HG02798 (cell line): ENCODE measurements around the gene CD8B2.
A peak's percentile ranks its signal among the peaks of the same experiment; 100 is the strongest.
"Not testable (repeated sequence)": the region's sequence is repeated elsewhere in the genome, so short reads cannot be mapped to it uniquely, and the experiment has no call there.

Experiments
- ATAC-seq: cut with Tn5 transposase; IDR thresholded peaks from one replicate; pipeline ENCODE4 v1.9.1; 2021; ENCODE audit warnings: mild to moderate bottlenecking; ENCODE audit not compliant: unreplicated experiment, poor library complexity

CD8B2 gene

DNA sequence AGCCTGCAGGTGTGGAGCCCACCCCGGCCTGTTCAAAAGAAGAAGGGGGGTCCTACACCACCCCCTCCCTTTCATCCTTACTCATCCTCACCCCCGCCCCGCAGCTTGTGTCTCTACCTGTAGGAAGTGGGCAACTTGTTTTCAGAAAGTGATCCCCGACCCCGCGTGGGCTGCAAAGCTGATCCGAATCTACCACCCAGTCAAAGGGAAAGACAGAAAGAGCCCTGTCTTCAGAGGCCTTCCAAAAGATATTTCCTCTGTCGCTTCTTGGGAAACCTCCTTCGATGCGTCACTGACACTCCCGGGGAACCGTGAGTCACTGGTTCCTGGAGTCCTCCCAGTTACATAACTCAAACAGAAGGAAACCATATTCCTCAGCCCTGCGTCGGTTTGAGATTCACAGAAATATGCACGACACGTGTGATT, 24.3 kb downstream of the CD8B2 start:
- not testable (repeated sequence) for ATAC-seq

DNA sequence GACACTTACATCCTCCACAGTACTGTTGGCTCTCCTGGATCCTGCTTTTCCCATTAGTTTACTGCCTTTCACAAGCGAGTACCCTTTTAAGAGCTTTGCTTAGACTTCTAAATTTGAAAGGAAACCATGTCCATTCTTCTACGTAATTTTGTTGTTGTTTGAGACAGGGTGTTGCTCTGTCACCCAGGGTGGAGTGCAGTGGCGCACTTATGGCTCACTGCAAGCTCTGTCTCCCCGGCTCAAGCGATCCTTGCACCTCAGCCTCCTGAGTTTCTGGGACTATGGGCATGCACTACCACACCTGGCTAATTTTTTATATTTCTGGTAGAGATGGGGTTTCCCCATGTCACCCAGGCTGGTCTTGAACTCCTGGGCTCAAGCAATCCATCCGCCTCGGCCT, 24.8 kb downstream of the CD8B2 start:
- not testable (repeated sequence) for ATAC-seq

DNA sequence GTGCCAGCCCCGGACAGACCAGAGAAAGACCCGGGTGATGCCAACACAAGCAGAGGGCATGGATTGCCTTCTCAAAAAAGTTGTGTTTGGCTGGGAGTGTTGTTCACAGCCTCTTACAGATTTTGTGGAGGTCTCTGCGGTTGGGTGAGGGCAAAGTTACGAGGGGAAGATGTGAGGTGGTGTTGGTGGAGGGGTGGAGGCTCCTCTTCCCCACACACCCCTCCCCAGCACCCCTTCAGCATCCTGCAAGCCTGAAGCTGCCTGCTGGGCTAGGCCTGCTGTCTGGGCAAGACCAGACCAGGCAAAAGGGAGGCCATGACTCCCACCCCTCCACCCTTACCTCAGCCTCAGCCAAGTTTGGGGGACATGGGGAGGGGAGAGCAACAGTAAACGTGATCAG, 26.2 kb downstream of the CD8B2 start:
- ATAC-seq, result not testable (repeated sequence)

DNA sequence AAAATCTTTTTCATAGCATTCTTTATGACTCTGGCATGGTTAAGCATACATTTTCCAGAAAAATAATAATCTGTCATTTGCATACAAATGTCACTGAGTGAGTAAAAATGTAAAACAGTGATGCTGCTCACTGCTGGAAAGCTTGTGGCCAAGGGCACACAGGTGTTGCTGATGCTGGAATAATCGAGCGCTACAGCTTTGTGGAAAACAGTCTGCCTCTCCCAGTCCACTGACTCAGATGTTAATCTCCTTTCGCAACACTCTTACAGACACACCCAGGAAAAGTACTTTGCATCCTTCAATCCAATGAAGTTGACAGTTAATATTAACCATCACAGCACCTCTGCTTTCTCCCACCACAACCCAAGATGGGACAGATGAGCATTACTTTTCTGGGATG, 27.7 kb downstream of the CD8B2 start:
- not testable (repeated sequence) for ATAC-seq

DNA sequence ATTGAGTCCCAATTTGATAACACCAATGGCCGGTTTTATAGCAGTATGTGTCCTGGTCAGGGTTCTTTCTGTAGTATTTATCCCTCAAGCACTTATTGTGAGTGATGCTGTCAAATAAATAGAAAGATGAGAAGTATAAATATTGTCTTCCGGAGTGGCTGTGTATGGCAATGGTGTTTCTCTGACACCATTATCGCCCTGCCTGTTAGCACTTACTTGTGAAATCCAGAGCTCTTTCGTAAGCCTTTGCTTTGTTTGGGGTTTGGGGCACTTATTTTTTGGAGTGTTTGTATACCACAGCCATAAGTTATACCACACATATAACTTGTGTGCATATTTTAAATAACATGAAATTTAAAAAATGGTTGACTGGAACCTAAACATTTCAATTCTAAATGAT, 29.3 kb downstream of the CD8B2 start:
- ATAC-seq, result no peak

DNA sequence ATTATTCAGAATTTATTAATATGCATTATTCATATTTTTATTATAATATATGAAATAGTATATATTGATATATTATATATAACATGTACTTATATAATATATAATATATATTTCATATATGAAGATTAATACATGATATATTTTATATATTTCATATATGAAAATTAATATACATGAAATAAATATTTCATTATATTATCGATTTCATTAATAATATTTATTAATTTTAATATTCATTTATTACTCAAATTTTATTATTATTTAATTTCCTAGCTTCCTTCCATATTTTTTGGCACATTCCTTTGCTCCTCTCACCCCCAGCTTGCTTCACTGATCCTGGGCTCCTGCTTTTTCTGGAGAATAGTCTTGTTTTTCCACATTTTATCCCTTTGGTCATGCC, 29.7 kb downstream of the CD8B2 start:
- no peak for ATAC-seq

DNA sequence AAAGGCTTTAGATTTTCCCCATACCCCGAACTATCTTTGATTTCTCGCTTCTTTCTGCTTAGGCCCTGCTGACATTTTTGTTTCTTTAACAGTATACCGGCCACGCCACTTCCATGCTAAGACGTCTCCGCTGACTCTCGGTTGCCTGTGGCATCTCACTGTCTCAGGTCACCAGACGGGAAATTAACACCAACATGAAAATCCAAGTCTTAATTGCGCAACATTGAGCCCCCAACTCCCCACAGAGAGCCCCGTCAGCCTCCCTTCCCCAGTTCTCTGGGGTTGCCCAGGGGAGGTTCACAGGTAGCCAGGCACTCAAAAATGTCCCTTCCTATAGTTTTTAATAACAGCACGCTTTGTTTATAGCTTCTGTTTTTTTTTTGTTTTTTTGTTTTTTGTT, 30.2 kb downstream of the CD8B2 start:
- no peak for ATAC-seq

DNA sequence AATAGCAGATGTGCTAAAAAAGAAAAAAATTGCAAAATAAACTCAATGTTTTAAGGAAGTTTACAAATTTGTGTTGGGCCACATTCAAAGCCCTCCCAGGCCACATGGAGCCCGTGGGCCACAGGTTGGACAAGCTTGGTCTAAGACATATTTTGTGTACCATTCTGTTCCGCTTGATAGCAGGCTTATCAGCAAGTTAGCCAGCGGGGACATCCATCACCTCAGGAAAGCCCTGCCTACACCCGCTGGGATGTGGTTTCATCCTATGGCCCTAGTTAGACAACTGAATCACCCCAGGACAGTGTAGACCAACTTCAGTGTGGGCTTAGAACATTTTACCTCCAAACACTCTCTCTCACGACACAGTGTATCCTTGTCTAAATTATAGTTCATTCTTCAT, 32.6 kb downstream of the CD8B2 start:
- no peak for ATAC-seq

DNA sequence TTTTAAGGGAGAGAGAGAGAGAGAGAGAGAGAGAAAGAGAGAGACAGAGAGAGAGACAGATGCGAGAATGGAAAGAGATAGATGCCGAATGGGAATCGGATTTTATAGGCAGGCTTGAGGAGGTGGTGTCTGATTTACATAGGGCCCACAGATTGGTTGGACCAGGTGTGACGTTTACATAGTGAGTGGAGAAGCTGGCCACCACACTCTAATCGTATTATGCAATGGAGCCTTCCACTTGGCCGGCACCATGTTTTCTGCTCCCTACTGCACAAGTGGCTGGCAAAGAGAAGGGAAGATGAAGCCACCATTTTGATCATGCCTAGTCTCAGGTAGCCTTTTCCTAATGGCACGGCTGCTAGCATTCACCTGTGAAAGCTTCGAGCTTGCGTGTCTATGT, 33.9 kb downstream of the CD8B2 start:
- no peak for ATAC-seq

DNA sequence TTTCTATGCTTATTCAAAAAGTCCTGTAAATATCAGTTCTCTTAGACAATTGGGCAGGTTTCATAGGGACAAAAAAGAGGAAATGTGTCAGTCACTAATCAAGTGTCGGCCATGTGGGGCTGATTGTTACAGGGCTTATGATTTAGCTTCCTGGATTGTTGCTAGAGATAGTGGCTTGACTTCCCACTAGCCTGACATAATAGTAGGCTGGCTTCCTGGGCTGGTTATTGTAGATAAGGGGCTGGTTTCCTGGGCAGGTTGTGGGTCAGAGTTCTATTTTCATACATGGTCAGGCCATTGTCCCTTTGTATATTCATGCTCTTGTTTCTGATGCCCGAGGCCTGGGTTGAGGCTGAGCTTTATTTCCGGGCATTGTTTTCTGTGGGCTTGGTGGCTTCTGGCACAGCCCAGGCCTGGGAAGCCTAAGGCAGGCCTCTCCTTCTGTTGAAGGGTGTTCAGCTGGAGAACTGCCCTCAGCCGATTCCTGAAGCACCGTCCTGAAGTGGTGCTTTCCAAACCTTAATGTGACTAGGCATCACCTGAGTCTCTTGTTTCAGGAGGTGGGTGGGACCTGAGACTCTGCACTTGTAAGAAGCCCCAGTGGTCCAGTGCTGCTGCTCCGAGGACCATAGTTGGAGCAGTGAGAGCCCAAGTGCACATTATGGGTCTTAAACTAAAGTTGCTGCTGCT, 37.0 kb downstream of the CD8B2 start:
- no peak for ATAC-seq

DNA sequence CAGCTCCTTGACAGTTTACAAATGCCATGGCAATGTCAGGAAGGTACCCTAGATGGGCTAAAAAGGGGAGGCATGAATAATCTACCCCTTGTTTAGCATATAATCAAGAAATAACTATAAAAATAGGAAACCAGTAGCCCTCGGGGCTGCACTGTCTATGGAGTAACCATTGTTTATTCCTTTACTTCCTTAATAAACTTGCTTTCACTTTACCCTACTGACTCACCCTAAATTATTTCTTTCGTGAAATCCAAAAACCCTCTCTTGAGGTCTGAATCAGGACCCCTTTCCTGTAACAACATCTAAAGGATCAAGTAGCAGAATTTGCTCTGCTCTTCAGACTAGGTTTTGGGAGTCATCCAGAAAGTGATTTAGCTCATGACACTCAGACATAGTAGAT, 43.7 kb downstream of the CD8B2 start:
- ATAC-seq, result no peak

DNA sequence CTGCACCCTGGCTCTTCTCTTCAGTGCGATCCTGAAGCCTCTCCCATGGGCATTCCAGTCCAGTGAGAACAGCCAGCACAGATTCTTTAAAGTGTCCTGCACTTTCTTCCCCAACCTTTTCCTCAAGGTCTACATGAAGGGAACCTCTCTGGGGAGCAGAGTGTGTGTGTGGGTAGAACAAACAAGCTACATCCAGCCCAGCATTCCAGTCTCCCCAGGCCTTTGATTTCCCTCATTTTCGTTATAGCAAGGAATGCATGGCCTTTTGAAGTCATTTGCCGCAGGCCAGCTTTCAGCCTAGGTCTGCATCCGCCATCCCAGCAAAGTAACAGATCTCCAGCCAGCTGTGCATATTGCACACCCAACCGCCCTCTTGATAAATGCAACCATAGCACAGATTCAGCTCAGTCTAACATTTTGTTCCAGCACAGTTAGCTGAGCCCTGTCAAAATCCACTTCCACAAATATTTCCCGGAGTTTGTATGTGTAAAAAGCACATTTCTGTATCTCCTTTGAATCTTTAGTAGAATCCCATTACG, 44.6 kb downstream of the CD8B2 start:
- ATAC-seq, result no peak

DNA sequence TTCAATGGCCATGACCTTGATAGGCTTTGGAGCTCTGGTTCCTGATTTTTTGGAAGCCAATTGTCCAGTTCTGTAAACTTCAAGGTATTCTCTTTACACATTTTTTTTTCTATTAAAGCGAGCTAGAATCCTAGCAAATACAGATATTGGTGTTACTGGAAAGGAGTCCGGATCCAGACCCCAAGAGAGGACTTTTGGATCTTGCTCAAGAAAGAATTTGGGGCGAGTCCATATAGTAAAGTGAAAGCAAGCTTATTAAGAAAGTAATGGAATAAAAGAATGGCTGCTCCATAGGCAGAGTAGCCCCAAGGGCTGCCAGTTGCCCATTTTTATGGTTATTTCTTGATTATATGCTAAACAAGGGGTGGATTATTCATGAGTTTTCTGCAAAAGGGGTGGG, 45.1 kb downstream of the CD8B2 start:
- ATAC-seq, result no peak

DNA sequence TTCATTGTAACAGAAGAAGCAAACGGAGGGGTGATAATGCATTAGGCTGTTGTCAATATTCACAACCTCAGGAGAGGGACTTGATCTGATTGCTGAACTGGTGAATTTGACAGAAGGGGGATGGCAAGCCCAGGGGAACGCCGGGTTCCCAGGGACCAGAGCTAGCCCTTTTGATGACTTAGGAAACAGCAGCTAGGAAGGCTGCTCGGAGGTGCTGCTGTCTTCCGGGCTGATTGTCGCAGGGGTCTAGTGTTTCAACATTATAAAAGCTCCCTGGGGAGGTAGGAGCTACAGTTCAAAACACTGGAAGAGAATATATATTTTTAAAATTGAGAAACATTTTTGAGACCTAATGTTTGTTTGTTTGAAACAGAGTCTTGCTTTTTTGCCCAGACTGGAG, 47.3 kb downstream of the CD8B2 start:
- ATAC-seq, result no peak

DNA sequence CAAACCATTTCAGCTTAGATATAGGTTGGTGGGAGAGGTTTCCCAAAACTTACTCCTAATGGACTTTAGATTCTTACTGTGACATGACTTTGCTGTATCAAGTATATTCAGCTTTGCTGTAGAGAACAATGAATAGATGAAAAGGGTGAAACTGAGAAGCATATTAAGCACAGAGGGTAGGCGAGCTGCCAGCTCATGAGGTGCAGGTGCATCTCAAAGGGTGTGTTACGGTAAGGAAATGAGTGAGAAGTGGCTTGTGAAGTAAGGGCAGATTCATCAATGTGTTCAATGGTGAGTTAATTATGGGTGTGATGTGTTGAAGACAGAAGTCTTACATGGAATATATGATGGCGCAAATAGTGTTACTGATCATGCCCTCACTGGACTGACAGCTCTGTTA, 49.3 kb downstream of the CD8B2 start:
- no peak for ATAC-seq

DNA sequence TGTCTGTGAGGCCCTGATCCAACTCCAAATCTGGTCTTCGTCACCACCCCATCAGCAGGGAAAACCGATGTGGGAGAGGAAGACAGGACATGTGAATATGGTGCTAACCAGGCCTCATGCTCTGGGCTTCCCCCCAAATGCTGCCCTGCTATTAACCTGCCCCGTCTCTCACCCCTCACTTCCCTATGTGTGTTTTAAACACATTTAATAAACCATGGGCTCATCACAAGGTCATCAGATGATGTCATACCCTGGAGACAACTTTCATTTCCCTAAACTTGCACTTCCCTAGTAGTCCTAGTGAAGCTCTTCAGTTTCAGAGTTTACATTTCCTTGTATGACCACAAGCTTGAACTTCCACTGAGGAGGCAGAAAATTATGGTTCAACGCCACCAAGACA, 49.9 kb downstream of the CD8B2 start:
- no peak for ATAC-seq

DNA sequence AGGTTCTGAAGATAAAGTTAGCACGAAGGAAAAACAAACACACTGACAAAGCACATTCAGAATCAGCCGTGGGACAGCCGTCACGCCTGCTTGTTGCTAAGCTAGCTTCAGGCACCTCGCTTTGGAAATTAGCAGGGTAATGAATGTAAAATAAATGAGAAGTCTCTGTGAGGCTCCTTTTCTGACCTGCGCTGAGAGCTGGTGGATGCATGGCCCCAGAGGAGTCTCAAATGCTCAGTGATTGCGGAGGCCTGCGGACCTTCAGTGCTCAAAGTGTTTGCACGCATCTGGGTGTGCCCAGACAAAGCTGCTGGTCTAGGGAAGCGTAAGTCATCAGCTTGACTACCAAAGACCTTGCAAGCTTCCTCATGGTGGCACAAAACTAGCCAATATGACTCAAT, 50.6 kb downstream of the CD8B2 start:
- no peak for ATAC-seq

DNA sequence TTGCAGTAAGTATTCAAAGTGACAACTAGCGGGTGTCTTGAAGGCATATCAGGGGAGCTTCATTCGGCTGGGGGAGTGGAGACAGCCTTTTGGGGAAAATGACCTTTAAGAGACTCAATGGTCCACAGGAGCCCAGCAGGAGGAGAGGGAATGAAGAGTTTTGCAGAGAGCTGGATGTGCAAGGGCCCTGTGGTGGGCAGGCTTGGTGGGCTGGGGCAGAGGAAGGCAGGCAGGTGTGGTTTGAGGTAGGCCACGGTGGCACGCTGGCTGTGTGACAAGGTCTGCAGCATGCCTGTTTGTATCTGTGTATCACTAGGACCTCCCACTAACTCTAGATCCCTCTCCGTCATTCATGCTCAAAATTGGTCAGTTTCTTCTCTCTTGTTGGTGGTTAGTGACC, 53.7 kb downstream of the CD8B2 start:
- ATAC-seq, result no peak

DNA sequence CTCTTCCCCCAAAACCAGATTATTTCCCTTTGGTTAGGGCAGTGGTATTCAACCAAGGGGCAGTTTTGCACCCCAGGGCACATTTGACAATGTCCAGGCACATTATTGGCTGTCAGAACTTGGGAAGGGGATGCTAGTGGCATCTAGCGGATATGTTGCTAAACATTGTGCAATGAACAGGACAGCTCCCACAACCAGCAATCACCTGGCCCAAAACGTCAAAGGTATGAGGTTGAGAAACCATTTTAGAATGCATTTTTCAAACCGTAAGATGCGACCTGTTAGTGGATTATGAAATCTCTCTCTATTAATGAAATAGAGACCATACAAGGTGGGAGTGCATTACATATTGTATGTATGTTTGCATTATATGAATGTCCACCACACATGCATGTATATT, 54.2 kb downstream of the CD8B2 start:
- ATAC-seq, result no peak

DNA sequence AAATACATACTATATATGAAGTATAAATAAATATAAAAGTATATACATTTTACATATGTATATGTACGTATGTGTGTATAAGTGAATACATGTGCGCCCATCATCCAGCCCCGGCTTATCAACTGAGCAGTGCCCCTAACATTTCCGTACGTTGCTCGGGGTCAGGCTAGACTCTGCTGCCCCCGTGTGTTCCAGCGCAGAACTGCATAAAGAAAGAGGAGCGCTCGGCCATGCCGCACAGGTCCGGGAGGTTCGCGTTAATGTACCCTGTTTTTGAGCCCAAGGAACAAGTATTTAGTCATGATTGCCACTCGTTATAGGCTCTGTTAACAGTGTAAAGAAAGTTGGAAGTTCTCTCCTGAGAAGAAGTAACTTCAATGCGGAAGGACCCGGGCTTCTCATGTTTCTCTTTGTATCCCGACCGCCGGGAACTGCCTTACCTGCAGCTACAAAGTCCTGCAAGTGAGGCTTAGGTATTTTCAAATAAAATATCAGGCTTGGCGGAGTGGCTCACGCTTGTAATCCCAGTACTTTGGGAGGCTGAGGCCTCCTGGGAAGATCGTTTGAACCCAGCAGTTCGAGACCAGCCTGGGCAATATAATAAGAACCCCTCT, 55.7 kb downstream of the CD8B2 start:
- ATAC-seq, result peak; percentile 92

DNA sequence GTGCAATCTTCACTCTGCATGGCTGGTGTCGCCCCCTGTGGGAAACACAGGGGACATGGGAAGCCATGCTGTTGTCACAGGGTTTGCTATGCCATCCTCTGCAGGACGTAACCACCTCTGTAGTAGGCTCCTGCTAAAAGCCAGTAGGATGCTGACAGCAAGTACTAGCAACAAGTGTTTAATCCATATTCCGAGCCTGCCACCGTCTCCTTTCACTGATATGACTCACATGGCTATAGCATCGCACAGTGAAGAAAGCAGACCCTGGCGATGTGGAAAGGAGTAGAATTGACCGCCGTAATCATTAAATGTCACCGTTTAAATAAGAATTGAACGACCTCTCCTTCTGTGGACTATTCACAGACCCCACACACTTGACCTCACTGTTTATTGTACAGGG, 57.8 kb downstream of the CD8B2 start:
- ATAC-seq, result no peak

DNA sequence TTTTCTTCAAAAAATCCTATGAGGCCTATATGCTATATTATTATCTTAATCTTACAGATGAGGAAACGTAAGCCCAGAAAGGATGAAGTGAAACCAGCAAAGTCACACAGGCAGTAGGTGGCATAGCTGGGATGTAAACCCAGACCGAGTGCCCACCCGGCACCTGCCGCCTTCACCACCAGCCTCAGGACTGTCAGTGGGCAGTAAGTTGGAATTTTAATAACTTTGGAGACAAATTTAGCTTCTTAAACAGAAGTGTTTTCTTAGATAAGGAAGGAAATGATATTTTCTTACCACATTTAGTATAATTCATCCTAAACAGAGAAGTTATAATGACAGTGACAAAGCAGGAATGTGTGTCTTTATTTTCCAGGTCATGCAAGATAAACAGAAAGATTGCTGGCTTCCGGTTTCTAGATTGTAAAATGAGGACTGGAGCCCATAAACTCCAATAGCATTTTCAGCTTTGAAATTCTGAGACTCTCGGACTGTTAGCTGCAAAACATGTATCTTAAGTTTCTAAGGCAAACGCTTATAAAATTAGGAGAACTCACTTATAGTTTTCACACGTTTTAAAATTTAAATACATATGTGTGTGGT, 59.3 kb downstream of the CD8B2 start:
- no peak for ATAC-seq
